ENCODE results near the gene KLHL35.

DNA sequence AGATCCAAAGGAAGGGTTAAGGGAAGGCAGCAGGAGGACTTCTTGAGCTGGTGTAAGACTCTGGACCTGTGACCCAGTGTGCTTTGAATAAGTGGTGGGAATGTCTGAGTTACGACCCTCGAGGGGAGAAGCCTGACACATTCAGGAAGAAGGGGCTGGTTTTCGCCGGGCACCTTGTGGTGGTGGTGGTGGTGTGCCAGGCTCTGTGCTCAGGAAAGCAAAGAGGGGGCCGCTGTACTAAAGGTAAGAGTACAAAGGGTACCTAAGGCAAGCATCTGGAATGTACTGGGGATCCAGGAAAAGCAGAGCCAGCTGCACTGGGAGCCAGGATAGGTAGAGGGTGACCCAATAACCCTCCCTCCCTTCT, 6.3 kb downstream of the KLHL35 start:
- TF ChIP-seq CTCF (IDR thresholded peaks at IDR 0.05) (no peak), POLR2A (IDR thresholded peaks at IDR 0.05) (no peak), POLR2AphosphoS5 (IDR thresholded peaks at IDR 0.05) (no peak), EP300 (IDR thresholded peaks at IDR 0.05; ENCODE audit: low read depth) (no peak)
